B cell (primary cell): ENCODE results near the gene CAMTA1. TPM values are rescaled to one million over a fixed set of nuclear protein-coding genes. Genes with fewer than 3 reads are reported as not detected.

Experiments
- ATAC-seq: fragments of 200-7000 bp; cut with Tn5 transposase; one replicate; pipeline ENCODE4 v1.10.0; 2021; ENCODE audit warnings: low read depth, mild to moderate bottlenecking, moderate number of reproducible peaks, moderate library complexity
- CTCF ChIA-PET: fragments of 350-600 bp; sonication (Branson Sonifier 250); formaldehyde crosslinking; loops from one replicate; lab custom pipeline; 2021; ENCODE audit warnings: antibody characterized with exemption, inconsistent platforms; lab: Charles Lee
- POLR2A ChIA-PET: fragments of 350-600 bp; sonication (Branson Sonifier 250); formaldehyde crosslinking; loops from one replicate; lab custom pipeline; 2021; ENCODE audit warnings: antibody characterized with exemption; lab: Charles Lee
- DNase-seq: peaks from one replicate; pipeline ENCODE4 v3.0.0; 2013
- H2AFZ ChIP-seq: 2 replicates; pipeline ENCODE4 v1.6.1; 2012; ENCODE audit warnings: mild to moderate bottlenecking, low read depth, low read length; ENCODE audit not compliant: insufficient read depth, poor library complexity, severe bottlenecking
- H3K27ac ChIP-seq, 2 donors: 1 replicate in 1 of 2; 2 replicates in 1 of 2; pipeline ENCODE4 v1.5.1; 2012 to 2013; ENCODE audit warnings: low read length in 2 of 2, mild to moderate bottlenecking in 2 of 2, moderate library complexity in 1 of 2
- H3K27me3 ChIP-seq, 4 experiments: fragments of 200-600 bp in 1 of 4; sonication (generic) in 1 of 4; replicated peaks in 1 of 4; 1 replicate in 2 of 4; 2 replicates in 2 of 4; pipeline versions ENCODE4 v1.6.1 to v1.7.0; 2013 to 2016; ENCODE audit warnings: low read length in 3 of 4, mild to moderate bottlenecking in 2 of 4, mixed read lengths in 1 of 4, moderate library complexity in 1 of 4; ENCODE audit not compliant: insufficient read depth in 4 of 4, control insufficient read depth in 3 of 4; ENCODE audit errors: control extremely low read depth in 1 of 4
- H3K36me3 ChIP-seq, 2 experiments: replicated peaks in 1 of 2; 1 replicate in 1 of 2; 2 replicates in 1 of 2; pipeline versions ENCODE4 v1.6.1 to v1.7.1; 2013; ENCODE audit warnings: low read length in 1 of 2; ENCODE audit not compliant: insufficient read depth in 2 of 2, control insufficient read depth in 1 of 2; ENCODE audit errors: control extremely low read depth in 1 of 2, extremely low read depth in 1 of 2
- H3K4me1 ChIP-seq, 2 donors: fragments of 200-600 bp in 1 of 2; sonication (generic) in 1 of 2; 1 replicate in 1 of 2; 2 replicates in 1 of 2; pipeline versions ENCODE4 v1.5.1 to v1.6.1; 2013 to 2017; ENCODE audit warnings: low read length in 2 of 2; ENCODE audit not compliant: control insufficient read depth in 2 of 2, insufficient read depth in 2 of 2
- H3K4me2 ChIP-seq: replicated peaks from 2 replicates; pipeline ENCODE3; 2012; ENCODE audit warnings: mild to moderate bottlenecking, low read depth, low read length; ENCODE audit not compliant: poor library complexity, severe bottlenecking
- H3K4me3 ChIP-seq, 5 experiments: fragments of 200-600 bp in 1 of 5; sonication (generic) in 1 of 5; 1 replicate in 3 of 5; 2 replicates in 2 of 5; pipeline versions ENCODE4 v1.5.1 to v1.7.0; 2011 to 2016; ENCODE audit warnings: low read length in 4 of 5, mild to moderate bottlenecking in 4 of 5, low read depth in 2 of 5, control low read depth in 1 of 5, moderate library complexity in 1 of 5; ENCODE audit not compliant: insufficient read depth in 1 of 5; ENCODE audit errors: control extremely low read depth in 1 of 5, extremely low read depth in 1 of 5
- H3K79me2 ChIP-seq: fragments of 200-600 bp; sonication (generic); one replicate; pipeline ENCODE4 v1.6.0; 2016; ENCODE audit warnings: low read length; ENCODE audit not compliant: control insufficient read depth, insufficient read depth
- H3K9ac ChIP-seq: fragments of 200-600 bp; sonication (generic); 2 replicates; pipeline ENCODE4 v1.6.1; 2017; ENCODE audit warnings: mild to moderate bottlenecking, low read length, moderate library complexity
- H3K9me3 ChIP-seq, 3 donors: one replicate each; pipeline versions ENCODE4 v1.6.1 to v1.7.1; 2013; ENCODE audit warnings: low read length in 2 of 3; ENCODE audit not compliant: control insufficient read depth in 2 of 3, insufficient read depth in 1 of 3; ENCODE audit errors: control extremely low read depth in 1 of 3
- H4K20me1 ChIP-seq: 2 replicates; pipeline ENCODE4 v1.6.0; 2012; ENCODE audit warnings: mild to moderate bottlenecking, low read length; ENCODE audit not compliant: insufficient read depth, control insufficient read depth, poor library complexity, severe bottlenecking
- H3K27ac Mint-ChIP-seq: one replicate; pipeline ENCODE4 v1.8.0; 2021; ENCODE audit warnings: mixed read lengths
- H3K27me3 Mint-ChIP-seq: one replicate; pipeline ENCODE4 v1.8.0; 2021; ENCODE audit warnings: mixed read lengths
- H3K4me1 Mint-ChIP-seq: one replicate; pipeline ENCODE4 v1.8.0; 2021; ENCODE audit warnings: mixed read lengths
- H3K4me3 Mint-ChIP-seq: one replicate; pipeline ENCODE4 v1.8.0; 2021; ENCODE audit warnings: mixed read lengths
- H3K9me3 Mint-ChIP-seq: one replicate; pipeline ENCODE4 v1.8.0; 2022; ENCODE audit warnings: mixed read lengths; ENCODE audit not compliant: insufficient read depth
- EZH2 ChIP-seq: IDR thresholded peaks from 2 replicates; pipeline ENCODE4 v1.6.1; 2012; ENCODE audit warnings: borderline replicate concordance, low read depth, mild to moderate bottlenecking, moderate library complexity, low read length; ENCODE audit not compliant: insufficient read depth, poor library complexity, severe bottlenecking
- WGBS: methylation state at CpG from one replicate; pipeline ENCODE4 v1.1.5; 2013; ENCODE audit warnings: missing lambda C conversion rate; ENCODE audit not compliant: insufficient coverage; 5-methylcytosine and 5-hydroxymethylcytosine counted together
- intact Hi-C: fragments of 100-400 bp; cut with micrococcal nuclease; formaldehyde crosslinking; loops from one replicate; pipeline ENCODE4 v1.10.0; 2022
- polyA plus RNA-seq: library from polyadenylated mRNA; depleted of rRNA; stranded (reverse); fragments of >200 nt; gene quantifications from 2 replicates; pipeline ENCODE4 v1.2.3, GENCODE V29; 2012
- total RNA-seq, 2 donors: library from RNA; stranded (reverse); fragments of 120-200 nt in 1 of 2; gene quantifications; 1 replicate in 1 of 2; 2 replicates in 1 of 2; pipeline versions ENCODE4 v1.2.3 to v1.2.4, GENCODE V29; 2013 to 2022
- TF ChIP-seq, protein P1 (sequence below): fragments of 200-600 bp; IDR thresholded peaks from one replicate; pipeline ENCODE4 v1.8.0; 2022; ENCODE audit warnings: antibody characterized with exemption, mild to moderate bottlenecking

CAMTA1 gene
- total and polyA plus RNA-seq, 2 donors (not counting 1 experiment from before 2014, with no cell fraction given) = 42.2 to 45.7 TPM

DNA sequence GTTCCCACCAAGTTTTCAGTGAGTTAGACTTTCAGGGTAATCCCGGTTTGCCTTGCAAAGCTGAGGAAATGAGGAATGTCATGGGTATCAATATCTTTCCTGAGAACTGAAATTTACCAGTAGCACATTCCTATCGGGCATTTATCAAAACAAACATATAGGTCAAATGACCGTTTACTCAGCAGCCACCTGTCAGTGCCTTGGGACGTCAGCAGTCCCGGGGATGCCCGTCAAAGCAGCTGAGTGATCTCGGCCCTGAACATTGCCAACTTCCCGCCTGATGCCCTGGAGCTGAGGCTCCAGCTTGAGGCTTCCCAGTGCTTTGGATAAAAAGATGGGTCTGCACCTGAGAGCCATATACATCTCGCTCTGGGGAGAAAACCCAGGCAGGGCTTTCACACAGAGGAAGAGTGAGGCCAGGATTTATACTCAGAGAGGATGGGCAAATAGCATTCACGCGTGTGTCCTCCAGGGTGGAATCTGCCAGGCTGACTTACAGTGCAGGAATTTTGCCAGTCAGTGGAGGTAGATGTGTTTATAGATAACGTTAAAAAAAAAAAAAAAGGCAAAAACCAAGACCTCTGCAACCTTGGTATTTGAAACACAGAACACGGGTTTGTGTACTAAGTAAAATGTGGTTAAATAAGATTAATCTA is 550.1 kb downstream of the CAMTA1 start:
- WGBS = 89% methylated on average over 10 of the region's 13 CpGs
- intact Hi-C loops = no loop called here
- no peak for ATAC-seq

DNA sequence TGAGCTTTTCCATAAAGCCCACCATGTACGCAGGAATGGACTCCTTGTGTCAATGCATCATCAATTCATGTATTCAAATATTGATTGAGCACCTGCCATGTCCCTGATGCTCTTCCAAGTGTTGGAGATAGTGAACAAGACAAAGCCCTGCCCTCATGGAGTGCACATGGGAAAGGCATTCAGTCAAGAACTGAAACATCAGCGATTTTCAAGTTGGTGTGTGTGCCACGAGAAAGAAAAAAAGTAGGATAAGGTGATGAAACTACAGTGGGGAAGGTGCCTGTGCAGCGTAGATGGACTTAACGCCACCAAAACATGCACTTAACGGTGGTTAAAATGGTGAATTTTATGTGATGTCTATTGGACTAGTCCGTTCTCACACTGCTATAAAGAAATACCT is 553.2 kb downstream of the CAMTA1 start:
- Mint-ChIP-seq H3K4me3 (no peak overlapping the region), H3K27me3 (no peaks in the 10 kb centered on the region), H3K9me3 (no peaks in the 10 kb centered on the region), H3K4me1 (no peaks in the 10 kb centered on the region), H3K27ac (no peak overlapping the region)
- TF ChIP-seq EZH2 = no peak
- TF ChIP-seq, protein P1, sequence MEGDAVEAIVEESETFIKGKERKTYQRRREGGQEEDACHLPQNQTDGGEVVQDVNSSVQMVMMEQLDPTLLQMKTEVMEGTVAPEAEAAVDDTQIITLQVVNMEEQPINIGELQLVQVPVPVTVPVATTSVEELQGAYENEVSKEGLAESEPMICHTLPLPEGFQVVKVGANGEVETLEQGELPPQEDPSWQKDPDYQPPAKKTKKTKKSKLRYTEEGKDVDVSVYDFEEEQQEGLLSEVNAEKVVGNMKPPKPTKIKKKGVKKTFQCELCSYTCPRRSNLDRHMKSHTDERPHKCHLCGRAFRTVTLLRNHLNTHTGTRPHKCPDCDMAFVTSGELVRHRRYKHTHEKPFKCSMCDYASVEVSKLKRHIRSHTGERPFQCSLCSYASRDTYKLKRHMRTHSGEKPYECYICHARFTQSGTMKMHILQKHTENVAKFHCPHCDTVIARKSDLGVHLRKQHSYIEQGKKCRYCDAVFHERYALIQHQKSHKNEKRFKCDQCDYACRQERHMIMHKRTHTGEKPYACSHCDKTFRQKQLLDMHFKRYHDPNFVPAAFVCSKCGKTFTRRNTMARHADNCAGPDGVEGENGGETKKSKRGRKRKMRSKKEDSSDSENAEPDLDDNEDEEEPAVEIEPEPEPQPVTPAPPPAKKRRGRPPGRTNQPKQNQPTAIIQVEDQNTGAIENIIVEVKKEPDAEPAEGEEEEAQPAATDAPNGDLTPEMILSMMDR = no peak
- Histone ChIP-seq H3K4me1 (no peaks in the 10 kb centered on the region), H3K4me3 (no peak overlapping the region), H3K36me3 (no peaks in the 10 kb centered on the region), H2AFZ (no peak overlapping the region), H3K4me2 (no peak overlapping the region), H3K79me2 (no peaks in the 10 kb centered on the region), H3K9me3 (peaks cover 0 to 13% (median 0%) of the 10 kb centered on the region in 3 donors), H3K27me3 (no peaks in the 10 kb centered on the region), H4K20me1 (no peaks in the 10 kb centered on the region), H3K27ac (no peak overlapping the region), H3K9ac (no peak overlapping the region)
- CTCF ChIA-PET = no interaction called here
- intact Hi-C loops = no loop called here
- POLR2A ChIA-PET = no interaction called here
- WGBS = 92% methylated on average over 7 of the region's 7 CpGs
- DNase-seq (no peak), ATAC-seq (no peak)

More for the DNA sequence above, 550.1 kb downstream of the CAMTA1 start:
- Histone ChIP-seq H3K4me1 (no peaks in the 10 kb centered on the region), H3K27ac (no peak overlapping the region), H2AFZ (no peak overlapping the region), H3K4me3 (no peak overlapping the region), H3K79me2 (no peaks in the 10 kb centered on the region), H3K36me3 (no peaks in the 10 kb centered on the region), H3K9ac (no peak overlapping the region), H3K4me2 (no peak overlapping the region), H4K20me1 (no peaks in the 10 kb centered on the region), H3K27me3 (no peaks in the 10 kb centered on the region), H3K9me3 (peaks cover 0 to 13% (median 0%) of the 10 kb centered on the region in 3 donors)
- H3K27me3 Mint-ChIP-seq = peaks cover 3% of the 10 kb centered on the region
- TF ChIP-seq EZH2 = no peak
- TF ChIP-seq, protein P1 = no peak
- H3K27ac Mint-ChIP-seq = no peak overlapping the region
- ChIA-PET POLR2A (no interaction called here), CTCF (no interaction called here)
- no peaks in the 10 kb centered on the region for H3K9me3 Mint-ChIP-seq
- no peaks in the 10 kb centered on the region for H3K4me1 Mint-ChIP-seq
- DNase-seq = no peak
- H3K4me3 Mint-ChIP-seq = no peak overlapping the region
